MM.1S (cell line): Measurements from ENCODE around the gene PTPRE.

Source experiments
- EZH2phosphoT487 ChIP-seq: fragments of 300-600 bp; sonication (generic); IDR thresholded peaks from 2 replicates; pipeline ENCODE4 v1.6.1; 2018; ENCODE audit warnings: antibody characterized with exemption, low read length
- TF ChIP-seq, protein P1 (sequence below): fragments of 300-600 bp; sonication (generic); IDR thresholded peaks from 2 replicates; pipeline ENCODE4 v1.5.1; 2016; ENCODE audit warnings: antibody characterized with exemption, low read length, mixed read lengths

GRCh38 chr10:128091636-128092210 is 184.8 kb downstream of the PTPRE start:
- TF ChIP-seq, protein P1, sequence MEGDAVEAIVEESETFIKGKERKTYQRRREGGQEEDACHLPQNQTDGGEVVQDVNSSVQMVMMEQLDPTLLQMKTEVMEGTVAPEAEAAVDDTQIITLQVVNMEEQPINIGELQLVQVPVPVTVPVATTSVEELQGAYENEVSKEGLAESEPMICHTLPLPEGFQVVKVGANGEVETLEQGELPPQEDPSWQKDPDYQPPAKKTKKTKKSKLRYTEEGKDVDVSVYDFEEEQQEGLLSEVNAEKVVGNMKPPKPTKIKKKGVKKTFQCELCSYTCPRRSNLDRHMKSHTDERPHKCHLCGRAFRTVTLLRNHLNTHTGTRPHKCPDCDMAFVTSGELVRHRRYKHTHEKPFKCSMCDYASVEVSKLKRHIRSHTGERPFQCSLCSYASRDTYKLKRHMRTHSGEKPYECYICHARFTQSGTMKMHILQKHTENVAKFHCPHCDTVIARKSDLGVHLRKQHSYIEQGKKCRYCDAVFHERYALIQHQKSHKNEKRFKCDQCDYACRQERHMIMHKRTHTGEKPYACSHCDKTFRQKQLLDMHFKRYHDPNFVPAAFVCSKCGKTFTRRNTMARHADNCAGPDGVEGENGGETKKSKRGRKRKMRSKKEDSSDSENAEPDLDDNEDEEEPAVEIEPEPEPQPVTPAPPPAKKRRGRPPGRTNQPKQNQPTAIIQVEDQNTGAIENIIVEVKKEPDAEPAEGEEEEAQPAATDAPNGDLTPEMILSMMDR, result no peak
- TF ChIP-seq EZH2phosphoT487, result no peak
